Epithelial cell of prostate (primary cell): ENCODE data around the gene YBX3.
A peak's percentile ranks its signal among the peaks of the same experiment; 100 is the strongest.
"Not testable (repeated sequence)": the region's sequence is repeated elsewhere in the genome, so short reads cannot be mapped to it uniquely, and the experiment has no call there.

Experiments
- DNase-seq: peaks from one replicate; pipeline ENCODE4 v3.0.0-alpha.2; 2011; ENCODE audit warnings: low read depth, low spot score
- H3K27ac ChIP-seq: fragments of 450-650 bp; 2 replicates; pipeline ENCODE4 v1.5.1; 2017; ENCODE audit warnings: mild to moderate bottlenecking

Gene YBX3

DNA sequence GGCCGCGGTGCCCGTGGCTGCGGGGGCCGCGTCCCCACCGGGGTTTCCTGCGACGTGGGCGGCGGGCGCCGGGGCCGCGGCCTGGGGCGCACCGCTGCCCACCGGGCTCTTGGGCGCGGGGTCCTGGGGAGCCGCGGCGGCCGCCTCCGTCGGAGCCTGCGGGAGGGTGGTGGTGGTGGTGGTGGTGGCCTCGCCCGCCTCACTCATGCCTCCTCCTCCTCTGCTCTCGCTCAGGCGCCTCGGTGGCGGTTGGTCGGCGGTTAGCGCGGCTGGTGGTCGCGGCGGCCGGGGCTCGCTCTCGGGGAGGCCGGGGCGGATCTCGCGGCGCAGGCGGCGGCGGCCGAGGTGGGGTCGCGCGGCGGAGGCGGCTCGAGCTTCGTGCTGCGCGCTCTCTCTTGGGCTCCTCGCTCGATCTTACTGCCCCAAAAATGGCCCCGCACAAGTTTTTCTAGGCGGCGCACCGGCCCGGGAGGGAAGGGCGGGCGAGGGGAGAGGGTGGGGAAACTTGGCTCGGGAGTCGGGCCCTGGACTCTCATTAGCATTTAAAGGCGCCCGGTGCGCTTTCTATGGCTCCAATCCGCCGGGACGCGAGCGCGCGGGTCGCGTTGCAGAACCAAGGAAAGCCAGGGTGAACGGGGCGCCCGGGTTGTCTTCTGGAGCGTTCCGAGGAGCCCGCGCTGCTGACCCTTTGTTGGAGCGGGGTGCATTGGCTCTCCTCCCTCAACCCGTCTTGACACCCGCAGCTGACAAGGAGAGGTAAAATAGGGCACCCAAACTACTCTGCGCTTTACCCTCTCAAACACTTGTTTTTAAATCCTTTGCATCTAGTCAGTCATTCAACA is at the start of gene YBX3:
YBX3 (minus strand) TSS at position 419 of the 842 bp plus-strand sequence; CDS start at position 207, 212 bp downstream.
- DNase-seq, result no peak
- peak within 1 kb of the TSS; percentile 95 for H3K27ac ChIP-seq

DNA sequence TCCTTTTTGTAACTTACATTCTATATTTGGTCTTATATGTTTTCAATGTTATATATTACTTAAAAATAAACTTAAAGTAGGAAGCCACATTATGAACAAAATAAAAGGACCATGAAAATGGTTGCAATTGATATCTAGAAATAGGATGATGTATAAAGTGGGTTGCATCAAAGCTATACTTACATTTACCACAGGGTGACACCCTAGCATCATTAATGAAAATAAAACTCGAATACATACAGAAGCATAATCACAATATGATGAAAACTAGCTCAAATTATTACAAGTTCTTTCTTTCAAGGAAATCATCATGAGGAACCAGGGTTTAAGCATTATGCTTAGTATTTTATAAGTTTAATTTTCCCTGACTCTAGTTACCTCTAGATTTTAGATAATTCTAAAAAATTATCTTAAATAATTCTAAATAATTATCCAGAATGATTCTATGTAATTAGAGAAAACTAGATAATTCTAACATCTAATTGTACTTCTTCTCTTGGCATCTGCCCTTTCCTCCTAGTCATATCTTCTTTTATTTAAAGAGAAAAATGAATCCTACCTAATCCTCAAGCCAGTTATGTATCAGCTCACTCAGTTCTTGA is 48.1 kb upstream of the YBX3 start:
- DNase-seq, result no peak
- no peak overlapping the region for H3K27ac ChIP-seq

GRCh38 chr12:10759657-10760056 is 36.5 kb upstream of the YBX3 start:
- no peak for DNase-seq
- no peak overlapping the region for H3K27ac ChIP-seq

DNA sequence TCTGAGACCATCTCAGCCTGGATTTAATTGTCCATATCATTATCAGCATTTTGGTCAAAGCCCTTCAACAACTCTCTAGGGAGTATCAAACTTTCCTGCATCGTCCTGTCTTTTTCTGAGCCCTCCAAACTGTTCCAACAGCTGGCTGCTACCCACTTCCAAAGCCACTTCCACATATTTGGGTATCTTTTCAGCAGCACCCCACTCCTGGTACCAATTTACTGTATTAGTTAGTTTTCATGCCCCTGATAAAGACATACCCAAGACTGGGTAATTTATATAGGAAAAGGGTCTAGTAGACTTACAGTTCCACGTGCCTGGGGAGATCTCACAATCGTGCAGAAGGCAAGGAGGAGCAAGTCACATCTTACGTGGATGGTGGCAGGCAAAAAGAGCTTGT is 33.1 kb upstream of the YBX3 start:
- no peak overlapping the region for H3K27ac ChIP-seq
- no peak for DNase-seq

DNA sequence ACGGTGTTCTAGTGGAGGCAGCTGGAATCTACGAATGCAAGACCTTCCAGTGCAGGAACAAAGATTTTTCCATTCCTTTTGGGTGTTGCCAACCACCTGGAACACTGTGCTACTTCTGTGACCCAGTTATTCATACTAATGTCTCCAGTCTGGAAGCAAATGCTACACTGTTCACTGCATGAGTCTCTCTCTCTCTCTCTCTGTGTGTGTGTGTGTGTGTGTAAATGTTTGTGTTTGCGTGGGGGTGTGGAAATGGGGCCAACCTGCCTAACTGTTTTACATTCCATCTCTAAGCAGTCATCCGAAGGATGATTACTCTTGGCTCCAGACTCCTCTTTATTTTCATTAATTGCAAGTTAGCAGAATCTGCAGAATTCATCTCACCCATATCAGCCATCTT is 29.9 kb upstream of the YBX3 start:
- H3K27ac ChIP-seq, result no peak overlapping the region
- DNase-seq, result peak; percentile 71

DNA sequence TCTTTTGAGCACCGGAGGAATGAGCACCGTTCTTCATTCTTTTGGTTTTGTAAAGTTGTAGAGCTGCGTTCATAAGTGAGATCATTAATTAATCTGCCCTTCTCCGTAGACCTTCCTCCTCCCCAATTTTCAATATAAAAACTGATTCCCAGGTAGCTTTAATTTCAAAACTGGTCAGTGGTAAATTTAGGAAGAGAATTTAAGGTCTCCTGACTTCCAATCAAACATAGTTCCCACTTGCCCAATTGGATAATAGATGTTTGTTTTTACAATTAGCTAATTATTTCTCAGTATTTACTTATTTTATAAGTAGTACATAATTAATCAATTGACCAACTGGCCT is 27.2 kb upstream of the YBX3 start:
- H3K27ac ChIP-seq, result no peak overlapping the region
- DNase-seq, result no peak

DNA sequence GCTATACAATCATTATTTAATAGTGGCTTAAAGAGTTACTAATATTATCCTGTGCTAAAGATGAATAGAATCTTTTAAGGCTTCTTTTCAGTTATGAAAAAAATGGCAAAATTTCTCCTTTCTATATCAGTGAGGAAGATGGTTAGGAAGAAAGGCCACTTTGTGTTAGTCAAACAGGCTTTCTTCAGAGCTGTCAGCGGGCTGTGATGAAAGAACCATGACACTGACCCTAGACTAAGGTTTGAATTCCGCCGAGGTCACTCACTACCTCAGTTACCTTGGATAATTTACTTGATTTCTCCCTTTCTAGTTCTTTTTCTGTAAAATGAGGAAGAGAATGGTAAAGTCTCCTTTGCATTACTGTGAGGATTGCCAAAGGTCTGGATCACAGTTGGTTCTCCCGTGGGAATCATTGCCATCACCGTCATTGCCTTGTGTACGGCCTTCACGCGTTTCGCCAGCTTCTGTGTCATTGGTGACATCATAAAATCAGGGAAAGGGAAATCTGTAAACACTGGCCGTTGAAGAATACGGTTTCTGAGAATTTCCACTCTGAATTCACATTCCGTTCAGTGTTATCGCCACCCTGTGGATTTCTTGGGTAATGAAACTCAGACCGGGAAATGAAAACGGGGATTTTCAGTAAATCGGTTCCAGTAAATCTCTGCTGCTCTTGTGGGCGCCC is 26.7 kb upstream of the YBX3 start:
- peak; percentile 41 for DNase-seq
- no peak overlapping the region for H3K27ac ChIP-seq

- no peak for DNase-seq
- no peak overlapping the region for H3K27ac ChIP-seq
Observed at GRCh38 chr12:10747730-10748129, 24.6 kb upstream of the YBX3 start.

- DNase-seq, H3K27ac ChIP-seq: not testable (repeated sequence)
Observed at GRCh38 chr12:10743420-10743819, 20.3 kb upstream of the YBX3 start.

GRCh38 chr12:10741845-10742244 is 18.7 kb upstream of the YBX3 start:
- no peak overlapping the region for H3K27ac ChIP-seq
- no peak for DNase-seq

GRCh38 chr12:10740182-10740581 is 17.1 kb upstream of the YBX3 start:
- peak overlapping the region; percentile 63 for H3K27ac ChIP-seq
- DNase-seq, result no peak

- H3K27ac ChIP-seq, result peak overlapping the region; percentile 63
- no peak for DNase-seq
Observed at GRCh38 chr12:10739157-10740118, 16.3 kb upstream of the YBX3 start.

- no peak for DNase-seq
- no peak overlapping the region for H3K27ac ChIP-seq
Observed at GRCh38 chr12:10737249-10737648, 14.1 kb upstream of the YBX3 start.

DNA sequence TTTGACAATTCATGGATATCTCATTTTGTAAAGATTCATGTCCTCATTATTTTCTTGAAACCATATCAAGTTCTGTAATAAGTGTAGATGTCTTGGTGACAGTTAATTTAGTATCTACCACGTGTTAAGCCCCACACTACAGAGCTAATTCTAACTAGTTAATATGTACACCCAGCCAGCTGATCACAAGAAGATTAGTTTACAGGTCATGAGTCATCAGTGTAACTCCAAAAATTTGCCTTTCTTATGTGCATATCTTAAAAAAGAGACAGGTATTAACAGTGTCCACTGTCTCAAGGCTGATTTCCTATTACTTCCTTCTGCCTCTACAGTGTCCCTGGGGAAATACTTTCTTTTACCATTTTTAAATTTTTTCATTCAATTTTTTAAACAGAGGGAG is 13.3 kb upstream of the YBX3 start:
- H3K27ac ChIP-seq, result no peak overlapping the region
- DNase-seq, result no peak

DNA sequence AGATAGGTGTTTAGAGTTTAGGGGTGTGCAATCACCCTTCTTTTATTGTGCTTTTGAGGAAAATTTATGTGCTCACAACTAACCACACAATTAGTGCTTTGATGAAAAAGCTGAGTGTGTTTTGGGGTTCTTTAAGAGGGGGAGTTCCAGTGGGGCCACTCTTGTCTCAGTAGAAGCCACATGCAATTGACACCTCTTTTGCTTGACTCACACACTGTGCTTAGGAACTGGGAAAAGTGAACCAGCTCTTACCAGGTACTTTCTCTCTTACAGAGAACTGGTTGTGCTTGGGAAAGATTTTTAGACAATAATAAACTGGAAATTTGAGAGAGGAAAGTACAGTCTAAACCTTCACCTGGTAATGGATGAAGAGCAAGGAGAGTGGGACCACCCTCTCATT is 12.3 kb upstream of the YBX3 start:
- DNase-seq, result no peak
- H3K27ac ChIP-seq, result no peak overlapping the region

DNA sequence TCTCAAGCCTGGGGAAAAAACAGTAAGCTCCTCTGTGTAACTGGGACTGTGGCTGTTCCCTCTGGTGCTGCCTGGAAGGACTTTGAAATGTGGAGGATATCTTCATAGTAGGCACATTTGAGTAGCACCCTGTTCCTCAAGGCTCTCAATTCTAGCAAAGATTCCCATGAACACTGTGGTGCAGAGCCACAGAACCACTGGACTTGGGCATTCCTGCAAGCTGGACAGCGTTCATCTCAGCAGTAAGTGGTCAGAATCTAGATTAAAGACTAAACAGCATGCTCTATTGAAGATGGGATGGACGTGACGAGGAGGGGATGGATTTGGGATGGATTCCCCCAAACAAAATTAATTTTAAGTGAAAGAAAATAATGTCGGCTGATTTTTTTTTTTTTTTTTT is 9.4 kb upstream of the YBX3 start:
- DNase-seq, result no peak
- no peak overlapping the region for H3K27ac ChIP-seq

GRCh38 chr12:10732066-10732465 is 8.9 kb upstream of the YBX3 start:
- H3K27ac ChIP-seq, result no peak overlapping the region
- no peak for DNase-seq

DNA sequence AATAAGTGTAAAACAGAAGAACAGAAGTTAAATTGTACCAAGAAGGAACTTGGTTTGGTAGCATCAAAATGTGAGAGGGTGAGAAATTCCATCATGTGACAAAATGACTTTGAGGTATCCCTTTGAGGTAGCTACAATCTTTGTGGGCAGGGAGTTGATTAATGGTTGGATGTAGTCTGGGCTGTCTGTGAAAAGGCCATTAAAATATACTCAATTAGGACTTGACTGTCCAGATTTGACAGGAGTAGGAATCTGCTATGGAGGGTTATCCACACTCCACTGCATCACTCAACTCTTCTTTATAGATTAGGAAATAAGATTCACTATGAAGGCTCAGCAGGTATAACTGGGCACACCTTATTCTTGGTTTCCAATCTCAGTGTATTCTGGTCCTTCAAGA is 7.4 kb upstream of the YBX3 start:
- DNase-seq, result no peak
- no peak overlapping the region for H3K27ac ChIP-seq

- no peak for DNase-seq
- no peak overlapping the region for H3K27ac ChIP-seq
Observed at GRCh38 chr12:10728091-10728490, 5.0 kb upstream of the YBX3 start.

GRCh38 chr12:10726945-10727344 is 3.8 kb upstream of the YBX3 start:
- DNase-seq, result no peak

More at GRCh38 chr12:10726945-10727344, 3.8 kb upstream of the YBX3 start:
- no peak overlapping the region for H3K27ac ChIP-seq
